HEK293 (cell line): ENCODE results near the gene HS6ST3.
A peak's percentile ranks its signal among the peaks of the same experiment; 100 is the strongest.

ENCODE experiments used
- CTCF ChIA-PET: fragments of 350-600 bp; formaldehyde crosslinking; extraction: SDS; loops from one replicate; lab custom pipeline; 2021; ENCODE audit warnings: antibody characterized with exemption; lab: Yijun Ruan, JAX
- POLR2A ChIA-PET: fragments of 300-600 bp; formaldehyde crosslinking; extraction: SDS; loops from one replicate; lab custom pipeline; 2020; ENCODE audit warnings: antibody characterized with exemption, inconsistent platforms; lab: Yijun Ruan, JAX
- H3K27ac ChIP-seq: fragments of 200-500 bp; sonication (Bioruptor generic); 2 replicates; pipeline ENCODE4 v1.5.1; 2014; ENCODE audit warnings: low read depth, low read length, control low read depth, inconsistent platforms; ENCODE audit errors: extremely low read depth
- H3K36me3 ChIP-seq, 2 experiments: fragments of 200-500 bp in 1 of 2; sonication (Bioruptor generic) in 1 of 2; 1 replicate in 1 of 2; 2 replicates in 1 of 2; pipeline ENCODE4 v1.5.1; 2014 to 2017; ENCODE audit warnings: inconsistent platforms in 2 of 2, low read length in 2 of 2; ENCODE audit not compliant: control insufficient read depth in 2 of 2, insufficient read depth in 1 of 2
- H3K4me1 ChIP-seq: fragments of 200-500 bp; sonication (Bioruptor generic); 2 replicates; pipeline ENCODE4 v1.5.1; 2014; ENCODE audit warnings: mild to moderate bottlenecking, low read length, inconsistent platforms; ENCODE audit not compliant: control insufficient read depth, insufficient read depth
- H3K4me3 ChIP-seq: 2 replicates; pipeline ENCODE4 v1.5.1; 2011; ENCODE audit warnings: low read depth, mild to moderate bottlenecking, control low read depth, low read length, moderate library complexity
- H3K9me3 ChIP-seq: fragments of 200-500 bp; sonication (Bioruptor generic); 2 replicates; pipeline ENCODE4 v1.5.1; 2014; ENCODE audit warnings: low read depth, low read length, inconsistent platforms; ENCODE audit not compliant: control insufficient read depth, insufficient read depth
- GLIS1 ChIP-seq: fragments of 450-650 bp; formaldehyde crosslinking; IDR thresholded peaks from 2 replicates; pipeline ENCODE4 v1.5.1; 2016; ENCODE audit warnings: missing biosample characterization, missing genetic modification characterization
- HOXA7 ChIP-seq: sonication (generic); formaldehyde crosslinking; IDR thresholded peaks from 2 replicates; pipeline ENCODE4 v1.8.1; 2022; ENCODE audit warnings: missing genetic modification reagents, borderline replicate concordance
- PATZ1 ChIP-seq: fragments of 450-650 bp; formaldehyde crosslinking; IDR thresholded peaks from 2 replicates; pipeline ENCODE4 v1.5.1; 2016; ENCODE audit warnings: missing biosample characterization, missing genetic modification characterization
- SETDB1 ChIP-seq: IDR thresholded peaks from one replicate; pipeline ENCODE4 v1.6.1; 2017; ENCODE audit warnings: mild to moderate bottlenecking, low read length, moderate library complexity, mixed read lengths; ENCODE audit not compliant: insufficient read length
- ZEB2 ChIP-seq: fragments of 450-650 bp; formaldehyde crosslinking; IDR thresholded peaks from 2 replicates; pipeline ENCODE4 v1.5.1; 2016; ENCODE audit warnings: missing biosample characterization, missing genetic modification characterization
- ZFP3 ChIP-seq: fragments of 450-650 bp; formaldehyde crosslinking; IDR thresholded peaks from 2 replicates; pipeline ENCODE4 v1.5.1; 2016; ENCODE audit warnings: low read depth, missing biosample characterization, missing genetic modification characterization
- ZNF112 ChIP-seq: fragments of 450-650 bp; formaldehyde crosslinking; IDR thresholded peaks from 2 replicates; pipeline ENCODE4 v1.5.0; 2017; ENCODE audit warnings: missing biosample characterization, missing genetic modification characterization
- ZNF114 ChIP-seq: fragments of 450-650 bp; formaldehyde crosslinking; IDR thresholded peaks from 2 replicates; pipeline ENCODE4 v1.5.0; 2017; ENCODE audit warnings: missing biosample characterization, missing genetic modification characterization
- ZNF146 ChIP-seq: fragments of 450-650 bp; formaldehyde crosslinking; IDR thresholded peaks from 2 replicates; pipeline ENCODE4 v1.5.1; 2016; ENCODE audit warnings: missing biosample characterization, missing genetic modification characterization
- ZNF174 ChIP-seq: fragments of 450-650 bp; formaldehyde crosslinking; IDR thresholded peaks from 2 replicates; pipeline ENCODE4 v1.5.0; 2017; ENCODE audit warnings: missing biosample characterization, mild to moderate bottlenecking, missing genetic modification characterization
- ZNF184 ChIP-seq: fragments of 450-650 bp; IDR thresholded peaks from 2 replicates; pipeline ENCODE4 v1.5.1; 2018; ENCODE audit warnings: missing biosample characterization, mild to moderate bottlenecking, missing genetic modification characterization
- ZNF23 ChIP-seq: fragments of 450-650 bp; formaldehyde crosslinking; IDR thresholded peaks from 2 replicates; pipeline ENCODE4 v1.5.1; 2016; ENCODE audit warnings: missing biosample characterization, missing genetic modification characterization, borderline replicate concordance
- ZNF248 ChIP-seq: fragments of 450-650 bp; formaldehyde crosslinking; IDR thresholded peaks from 2 replicates; pipeline ENCODE4 v1.5.1; 2017; ENCODE audit warnings: missing biosample characterization, missing genetic modification characterization
- ZNF302 ChIP-seq: fragments of 450-650 bp; formaldehyde crosslinking; IDR thresholded peaks from 2 replicates; pipeline ENCODE4 v1.5.1; 2016; ENCODE audit warnings: missing biosample characterization, missing genetic modification characterization, low read depth
- ZNF37A ChIP-seq: fragments of 450-650 bp; IDR thresholded peaks from 2 replicates; pipeline ENCODE4 v1.5.1; 2018; ENCODE audit warnings: missing biosample characterization, missing genetic modification characterization
- ZNF433 ChIP-seq: fragments of 450-650 bp; formaldehyde crosslinking; IDR thresholded peaks from 2 replicates; pipeline ENCODE4 v1.5.1; 2016; ENCODE audit warnings: missing biosample characterization, missing genetic modification characterization, low read depth
- ZNF654 ChIP-seq: fragments of 450-650 bp; formaldehyde crosslinking; IDR thresholded peaks from 2 replicates; pipeline ENCODE4 v1.5.1; 2016; ENCODE audit warnings: low read depth, missing biosample characterization, missing genetic modification characterization
- ZNF664 ChIP-seq: fragments of 450-650 bp; formaldehyde crosslinking; IDR thresholded peaks from 2 replicates; pipeline ENCODE4 v1.5.1; 2016; ENCODE audit warnings: missing biosample characterization, missing genetic modification characterization
- ZNF677 ChIP-seq: fragments of 450-650 bp; IDR thresholded peaks from 2 replicates; pipeline ENCODE4 v1.5.0; 2018; ENCODE audit warnings: missing biosample characterization, mild to moderate bottlenecking, missing genetic modification characterization, moderate library complexity
- ZNF777 ChIP-seq: fragments of 450-650 bp; formaldehyde crosslinking; IDR thresholded peaks from 2 replicates; pipeline ENCODE4 v1.5.1; 2017; ENCODE audit warnings: missing biosample characterization, missing genetic modification characterization, borderline replicate concordance
- ZNF791 ChIP-seq: fragments of 450-650 bp; formaldehyde crosslinking; IDR thresholded peaks from 2 replicates; pipeline ENCODE4 v1.5.1; 2016; ENCODE audit warnings: missing biosample characterization, missing genetic modification characterization
- ZSCAN4 ChIP-seq: fragments of 450-650 bp; formaldehyde crosslinking; IDR thresholded peaks from 2 replicates; pipeline ENCODE4 v1.5.1; 2017; ENCODE audit warnings: missing biosample characterization, missing genetic modification characterization
- TF ChIP-seq, protein P1 (sequence below): fragments of 450-650 bp; formaldehyde crosslinking; IDR thresholded peaks from 2 replicates; pipeline ENCODE4 v1.5.1; 2016; ENCODE audit warnings: missing biosample characterization, missing genetic modification characterization
- TF ChIP-seq, protein P2 (sequence below): fragments of 450-650 bp; formaldehyde crosslinking; IDR thresholded peaks from 2 replicates; pipeline ENCODE4 v1.5.1; 2016; ENCODE audit warnings: missing biosample characterization, missing genetic modification characterization, low read depth

Gene HS6ST3

DNA sequence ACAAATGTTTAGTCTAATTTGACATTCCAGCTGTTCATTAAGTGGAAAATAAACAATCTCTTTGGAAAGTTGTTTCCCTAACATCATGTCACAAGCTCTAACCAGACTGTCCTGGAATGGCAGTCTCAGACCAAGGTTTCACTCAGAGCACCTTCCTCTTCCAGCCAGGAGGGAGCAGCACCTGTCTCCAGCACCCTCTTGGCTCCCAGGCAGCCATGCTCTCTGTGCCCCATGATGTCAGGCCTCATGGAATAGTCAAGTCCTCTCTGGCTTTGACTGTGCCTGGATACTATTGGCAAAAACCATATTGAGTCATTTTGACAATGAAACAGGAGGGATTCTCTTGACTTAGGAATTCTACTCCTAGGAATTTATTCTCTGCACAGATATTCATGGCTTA lies 733.0 kb downstream of the HS6ST3 start:
- H3K9me3 ChIP-seq, result no peaks in the 10 kb centered on the region
- H3K4me3 ChIP-seq, result no peak overlapping the region
- H3K27ac ChIP-seq, result no peak overlapping the region
- H3K36me3 ChIP-seq, result no peaks in the 10 kb centered on the region
- POLR2A ChIA-PET, result no interaction called here
- TF ChIP-seq ZNF654 (tag by site-specific recombination), result peak; percentile 24; the same call in 1 of the 2 replicates
- no peak for TF ChIP-seq ZSCAN4
- H3K4me1 ChIP-seq, result no peaks in the 10 kb centered on the region
- CTCF ChIA-PET, result interaction anchor here (0.6 to 1.3 kb wide), 4 partner anchors 9 to 803 kb away, joined by 3 to 7 read pairs (median 3); no protein-coding TSS in a partner anchor

DNA sequence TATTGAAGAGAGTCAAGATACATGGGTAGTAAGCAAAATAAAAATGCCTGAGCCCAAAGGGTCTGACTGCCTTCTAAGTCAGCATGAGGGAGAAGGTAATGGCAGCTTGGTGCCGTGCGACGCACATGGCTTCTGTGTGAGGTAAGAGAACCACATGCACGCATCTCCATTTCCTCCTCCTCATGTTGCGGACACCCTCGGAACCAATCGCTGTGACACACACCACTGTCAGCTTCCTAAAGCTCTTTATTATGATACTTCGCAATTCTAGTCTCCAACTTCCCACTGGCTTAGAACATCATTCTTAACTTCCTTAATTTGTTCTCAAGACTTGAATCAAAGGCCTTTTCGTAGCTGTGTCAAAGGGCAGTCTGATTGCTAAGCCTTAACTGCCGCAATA lies 734.2 kb downstream of the HS6ST3 start:
- ChIA-PET POLR2A (no interaction called here), CTCF (interaction anchor here (0.6 kb wide), 1 partner anchor 13 kb away, joined by 3 read pairs; no protein-coding TSS in a partner anchor)
- H3K4me3 ChIP-seq, result no peak overlapping the region
- no peak overlapping the region for H3K27ac ChIP-seq
- no peaks in the 10 kb centered on the region for H3K36me3 ChIP-seq
- TF ChIP-seq ZNF777 (no peak), ZNF146 (tag by site-specific recombination) (no peak), PATZ1 (tag by site-specific recombination) (no peak), ZFP3 (tag by site-specific recombination) (no peak), ZNF664 (no peak), ZNF677 (tag by site-specific recombination) (no peak), GLIS1 (no peak), ZNF23 (tag by site-specific recombination) (no peak), ZNF112 (tag by site-specific recombination) (no peak), ZNF174 (tag by site-specific recombination) (no peak), ZNF184 (tag by site-specific recombination) (no peak)
- TF ChIP-seq, protein P1, sequence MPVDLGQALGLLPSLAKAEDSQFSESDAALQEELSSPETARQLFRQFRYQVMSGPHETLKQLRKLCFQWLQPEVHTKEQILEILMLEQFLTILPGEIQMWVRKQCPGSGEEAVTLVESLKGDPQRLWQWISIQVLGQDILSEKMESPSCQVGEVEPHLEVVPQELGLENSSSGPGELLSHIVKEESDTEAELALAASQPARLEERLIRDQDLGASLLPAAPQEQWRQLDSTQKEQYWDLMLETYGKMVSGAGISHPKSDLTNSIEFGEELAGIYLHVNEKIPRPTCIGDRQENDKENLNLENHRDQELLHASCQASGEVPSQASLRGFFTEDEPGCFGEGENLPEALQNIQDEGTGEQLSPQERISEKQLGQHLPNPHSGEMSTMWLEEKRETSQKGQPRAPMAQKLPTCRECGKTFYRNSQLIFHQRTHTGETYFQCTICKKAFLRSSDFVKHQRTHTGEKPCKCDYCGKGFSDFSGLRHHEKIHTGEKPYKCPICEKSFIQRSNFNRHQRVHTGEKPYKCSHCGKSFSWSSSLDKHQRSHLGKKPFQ (tag by site-specific recombination), result no peak
- TF ChIP-seq, protein P2, sequence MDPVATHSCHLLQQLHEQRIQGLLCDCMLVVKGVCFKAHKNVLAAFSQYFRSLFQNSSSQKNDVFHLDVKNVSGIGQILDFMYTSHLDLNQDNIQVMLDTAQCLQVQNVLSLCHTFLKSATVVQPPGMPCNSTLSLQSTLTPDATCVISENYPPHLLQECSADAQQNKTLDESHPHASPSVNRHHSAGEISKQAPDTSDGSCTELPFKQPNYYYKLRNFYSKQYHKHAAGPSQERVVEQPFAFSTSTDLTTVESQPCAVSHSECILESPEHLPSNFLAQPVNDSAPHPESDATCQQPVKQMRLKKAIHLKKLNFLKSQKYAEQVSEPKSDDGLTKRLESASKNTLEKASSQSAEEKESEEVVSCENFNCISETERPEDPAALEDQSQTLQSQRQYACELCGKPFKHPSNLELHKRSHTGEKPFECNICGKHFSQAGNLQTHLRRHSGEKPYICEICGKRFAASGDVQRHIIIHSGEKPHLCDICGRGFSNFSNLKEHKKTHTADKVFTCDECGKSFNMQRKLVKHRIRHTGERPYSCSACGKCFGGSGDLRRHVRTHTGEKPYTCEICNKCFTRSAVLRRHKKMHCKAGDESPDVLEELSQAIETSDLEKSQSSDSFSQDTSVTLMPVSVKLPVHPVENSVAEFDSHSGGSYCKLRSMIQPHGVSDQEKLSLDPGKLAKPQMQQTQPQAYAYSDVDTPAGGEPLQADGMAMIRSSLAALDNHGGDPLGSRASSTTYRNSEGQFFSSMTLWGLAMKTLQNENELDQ (tag by site-specific recombination), result no peak
- H3K9me3 ChIP-seq, result no peaks in the 10 kb centered on the region
- no peaks in the 10 kb centered on the region for H3K4me1 ChIP-seq

- CTCF ChIA-PET, result interaction anchor here (0.7 kb wide), 1 partner anchor 9 kb away, joined by 3 read pairs; no protein-coding TSS in a partner anchor
- H3K4me1 ChIP-seq, result no peaks in the 10 kb centered on the region
- H3K4me3 ChIP-seq, result no peak overlapping the region
- no peak overlapping the region for H3K27ac ChIP-seq
- H3K36me3 ChIP-seq, result no peaks in the 10 kb centered on the region
- POLR2A ChIA-PET, result no interaction called here
- TF ChIP-seq ZNF302, result no peak
- TF ChIP-seq ZNF248 (tag by site-specific recombination), result no peak
- no peak for TF ChIP-seq HOXA7 (CRISPR knock-in tag)
- no peak for TF ChIP-seq ZEB2 (tag by site-specific recombination)
- no peak for TF ChIP-seq SETDB1
- TF ChIP-seq ZNF37A (tag by site-specific recombination), result no peak
- no peak for TF ChIP-seq ZNF114 (tag by site-specific recombination)
- no peak for TF ChIP-seq ZNF433 (tag by site-specific recombination)
- no peak for TF ChIP-seq ZNF791 (tag by site-specific recombination)
- no peaks in the 10 kb centered on the region for H3K9me3 ChIP-seq
These were observed 735.7 kb downstream of the HS6ST3 start for GRCh38 chr13:96825653-96826052.
